ENCODE results near the gene ASB10.

The ASB10 gene

DNA sequence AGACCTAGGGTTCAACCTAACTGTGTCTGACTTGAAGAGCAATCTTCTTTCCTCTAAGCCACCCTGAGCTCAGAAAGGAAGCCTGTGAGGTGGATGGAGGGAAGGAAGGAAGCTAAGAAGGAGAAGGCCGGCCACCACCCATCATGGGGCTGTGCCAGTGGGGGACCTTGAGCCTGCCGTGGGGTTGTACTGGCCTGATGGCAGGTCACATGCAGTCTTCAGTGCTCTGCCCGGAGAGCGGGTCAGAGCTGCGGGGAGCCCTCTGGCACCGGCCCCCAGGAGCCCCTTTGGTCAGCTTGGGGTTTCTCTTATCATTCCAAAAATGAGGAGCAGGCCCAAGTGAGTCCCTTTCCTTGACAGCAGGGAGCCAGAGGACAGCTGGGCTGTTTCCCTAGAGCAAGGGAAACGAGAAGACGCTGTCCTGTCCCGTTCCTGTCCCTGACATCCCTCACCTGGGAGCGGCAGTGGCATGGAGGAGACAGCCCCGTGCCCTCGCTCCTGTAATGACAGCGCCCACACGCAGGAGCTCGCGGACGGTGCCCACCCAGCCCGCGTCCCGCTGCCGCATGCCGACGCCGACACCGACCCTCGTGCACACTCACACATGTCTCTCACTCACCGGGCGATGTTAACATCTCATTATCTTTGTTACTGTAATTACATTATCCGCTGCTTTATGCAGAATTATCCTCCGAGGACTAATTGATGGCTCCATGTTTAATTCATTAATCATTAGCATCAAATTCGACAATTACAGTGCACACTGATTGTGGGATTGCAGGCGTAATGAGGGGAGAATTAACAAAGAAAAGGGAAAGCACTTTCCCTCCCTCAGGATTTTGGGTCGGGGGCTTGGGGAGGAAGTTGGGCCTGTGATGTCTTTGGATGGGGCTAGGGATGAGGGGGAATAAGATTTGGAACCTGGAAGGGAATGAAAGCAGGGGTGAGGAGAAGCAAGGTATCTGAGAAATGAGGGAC lies 50.9 kb downstream of the ASB10 start:
- no peak for DNase-seq

DNA sequence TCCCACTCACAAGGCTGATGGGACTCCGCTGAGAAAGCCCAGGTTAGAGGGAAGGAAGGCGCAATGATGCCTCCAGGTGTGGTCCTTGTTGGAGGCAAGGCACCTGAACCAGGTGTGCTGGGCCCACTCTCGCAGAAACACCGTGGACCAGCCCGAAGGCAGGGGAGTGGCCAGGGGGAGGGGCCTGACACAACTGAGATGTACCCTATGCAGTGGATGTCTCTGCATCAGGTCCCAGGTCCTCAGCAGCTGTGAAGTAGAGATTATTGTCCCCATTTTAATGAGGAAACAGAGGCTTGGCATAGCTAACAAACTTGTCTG lies 51.6 kb downstream of the ASB10 start:
- DNase-seq, result no peak

DNA sequence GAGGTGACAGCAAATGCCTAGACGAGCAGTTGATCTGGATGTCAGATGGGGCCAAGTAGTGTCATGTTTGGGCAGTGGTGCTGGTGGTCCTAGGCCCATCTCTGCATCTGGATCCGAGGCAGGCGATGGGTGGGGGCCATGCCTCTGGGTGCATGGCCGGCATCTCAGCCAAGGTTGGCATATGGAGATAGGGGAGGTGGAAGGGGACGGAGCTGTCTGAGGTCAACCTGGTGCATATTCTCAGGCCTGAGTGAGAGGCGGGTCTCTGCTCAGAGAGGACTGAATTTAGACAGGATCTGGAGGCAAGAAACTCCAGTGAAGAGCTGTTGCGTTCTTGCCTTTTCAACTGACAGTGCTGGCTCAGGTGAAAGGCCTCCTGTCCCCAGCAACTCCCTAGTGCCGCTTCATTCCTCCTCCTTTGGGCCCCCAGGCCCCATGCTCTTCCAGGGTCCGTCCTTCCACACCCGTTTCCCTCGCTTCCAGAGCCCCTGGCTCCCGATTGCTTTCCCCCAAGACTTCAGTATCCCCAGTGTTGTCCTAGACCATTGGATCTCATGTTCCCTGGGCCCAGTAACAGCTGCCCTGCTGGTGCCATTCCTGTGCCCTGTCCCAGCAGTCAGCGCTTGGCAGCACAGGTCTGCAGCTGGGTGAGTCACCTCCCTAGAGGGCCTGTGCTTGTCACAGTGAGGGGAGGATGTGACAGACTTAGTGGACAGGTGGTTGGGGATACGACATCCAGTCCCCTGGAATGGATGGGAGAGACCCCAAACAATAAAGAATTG lies 52.1 kb downstream of the ASB10 start:
- DNase-seq, result no peak

DNA sequence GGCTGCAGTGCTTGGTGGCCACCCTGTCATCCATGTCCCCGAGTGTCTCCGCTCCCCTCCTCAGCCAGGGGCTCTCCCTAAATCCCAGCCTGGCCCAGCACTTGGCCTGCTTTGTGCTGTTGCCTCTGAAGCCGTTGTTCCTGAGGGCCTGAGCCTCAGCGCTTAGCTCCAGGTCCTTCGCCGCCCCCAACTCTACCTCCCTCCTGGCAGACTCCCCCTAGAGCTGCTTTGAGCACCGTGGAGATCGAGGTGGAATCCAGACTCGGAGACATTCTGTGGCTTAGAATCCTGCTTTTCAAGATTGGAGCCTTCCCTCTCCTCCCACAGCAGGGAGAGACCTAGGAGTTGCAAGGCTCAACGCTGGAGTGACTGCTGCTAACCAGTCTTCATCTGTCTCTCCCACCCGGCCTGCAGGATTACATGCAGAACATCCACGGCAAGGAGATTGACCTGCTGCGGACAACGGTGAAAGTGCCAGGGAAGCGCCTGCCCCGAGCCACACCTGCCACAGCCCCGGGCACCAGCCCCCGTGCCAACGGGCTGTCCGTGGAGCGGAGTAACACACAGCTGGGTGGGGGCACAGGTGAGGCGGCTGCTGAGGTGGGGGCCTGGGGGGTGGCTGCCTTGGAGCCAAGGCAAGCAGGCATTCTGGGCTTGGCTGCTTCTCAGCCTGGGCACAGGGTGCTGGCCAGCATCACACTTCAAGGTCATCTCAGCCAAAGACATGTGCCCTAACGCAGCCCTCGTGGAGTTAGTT lies 52.9 kb downstream of the ASB10 start:
- DNase-seq, result no peak

DNA sequence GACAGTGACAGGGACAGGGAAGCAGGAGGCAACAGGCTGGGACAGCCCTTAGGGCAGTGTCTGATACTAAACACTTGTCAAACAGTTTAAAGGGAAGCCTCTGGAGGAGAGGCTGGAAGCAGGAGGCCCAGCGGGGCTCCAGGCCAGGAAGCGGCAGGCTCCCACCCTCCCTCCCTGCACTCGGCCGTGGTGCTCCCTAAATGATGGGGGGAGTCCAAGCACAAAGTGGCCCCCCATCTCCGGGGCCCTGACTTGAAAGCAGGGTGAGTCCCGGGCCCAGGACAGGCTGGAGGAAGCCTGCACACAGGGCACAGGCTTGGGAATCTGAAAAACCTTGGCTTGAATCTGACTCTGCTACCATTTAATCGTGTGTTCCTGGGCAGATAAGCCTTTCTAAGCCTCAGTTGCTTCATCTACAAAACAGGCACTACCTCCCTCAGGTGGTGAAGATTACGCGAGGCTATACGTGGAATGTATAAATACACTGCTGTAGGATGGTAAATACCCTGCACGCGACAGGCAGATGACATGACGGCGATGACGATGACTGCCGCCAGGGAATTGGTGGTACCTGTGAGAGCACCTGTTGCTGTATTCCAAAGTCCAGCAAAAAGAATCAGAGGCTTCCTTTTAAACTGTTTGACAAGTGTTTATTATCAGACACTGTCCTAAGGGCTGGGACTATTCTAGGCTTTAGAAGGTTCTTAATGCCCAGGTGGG lies 53.6 kb downstream of the ASB10 start:
- DNase-seq, result no peak

DNA sequence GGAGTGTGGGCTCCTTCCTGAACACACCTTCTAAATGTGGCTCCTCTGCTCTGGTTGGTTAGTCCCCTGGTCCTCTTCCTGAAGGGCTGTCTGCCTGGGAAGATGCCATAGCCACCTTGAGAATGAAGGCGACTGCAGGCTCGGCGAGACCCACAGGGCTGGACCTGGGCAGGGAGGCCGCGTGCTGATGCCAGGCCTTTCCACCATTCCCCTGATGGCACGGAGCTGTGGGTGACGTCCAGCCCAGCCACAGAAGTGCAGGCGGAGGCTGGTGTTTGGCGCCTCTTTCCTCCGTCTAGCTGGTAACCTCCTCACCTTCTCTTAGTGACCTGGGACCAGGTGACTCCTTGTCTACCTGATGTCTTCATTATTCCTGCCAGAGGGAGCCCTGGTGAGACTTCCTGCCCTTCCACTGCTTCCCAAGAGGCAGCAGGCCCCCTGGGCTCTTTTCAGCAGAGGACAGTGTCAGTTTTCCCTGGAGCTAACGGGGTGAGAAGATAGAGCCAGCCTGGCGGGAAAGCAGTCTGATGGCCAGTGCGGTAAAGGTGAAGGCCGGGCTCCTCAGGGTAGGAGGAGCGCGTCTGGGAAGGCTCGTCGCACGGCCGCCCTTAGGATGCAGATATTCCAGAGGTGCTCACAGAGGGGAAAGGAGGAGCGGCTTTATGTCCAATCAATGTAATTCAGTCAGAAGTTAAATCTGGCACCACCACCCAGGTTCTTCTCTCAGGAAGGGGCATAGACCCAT lies 54.4 kb downstream of the ASB10 start:
- no peak for DNase-seq

DNA sequence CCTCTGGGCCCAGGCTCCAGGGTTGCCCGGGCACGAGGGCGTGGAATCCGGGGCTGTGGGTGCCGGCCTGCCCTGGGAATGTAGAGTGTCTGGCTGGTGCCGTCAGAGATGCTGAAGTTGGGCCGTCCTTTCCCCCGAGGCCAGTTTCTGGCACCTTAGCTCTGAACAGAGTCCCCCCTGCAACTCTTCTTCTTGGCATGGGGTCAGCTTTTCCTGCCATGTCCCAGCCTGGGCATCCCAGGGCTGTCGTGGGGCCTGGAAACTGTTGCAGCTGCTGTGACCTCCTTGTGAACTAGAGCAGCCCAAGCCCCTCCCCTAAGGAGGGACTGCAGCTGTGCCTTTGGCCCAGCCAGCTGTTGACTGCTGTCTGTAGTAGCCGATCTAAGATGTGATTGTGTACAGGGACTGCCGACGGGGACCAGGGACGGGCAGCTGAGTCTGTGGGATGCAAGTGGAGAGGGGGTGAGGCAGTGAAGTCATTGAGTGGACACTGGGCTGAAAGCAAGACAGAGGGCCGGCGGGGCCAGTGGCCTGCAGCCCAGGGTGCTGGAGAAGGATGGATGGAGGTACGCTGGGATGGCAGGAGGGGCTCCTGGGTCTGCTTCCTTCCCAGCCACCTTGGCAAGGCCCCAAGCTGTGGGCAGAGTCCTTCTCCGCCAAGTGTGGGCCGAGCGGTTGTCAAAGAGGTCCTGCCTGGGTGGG lies 55.3 kb downstream of the ASB10 start:
- DNase-seq, result no peak

DNA sequence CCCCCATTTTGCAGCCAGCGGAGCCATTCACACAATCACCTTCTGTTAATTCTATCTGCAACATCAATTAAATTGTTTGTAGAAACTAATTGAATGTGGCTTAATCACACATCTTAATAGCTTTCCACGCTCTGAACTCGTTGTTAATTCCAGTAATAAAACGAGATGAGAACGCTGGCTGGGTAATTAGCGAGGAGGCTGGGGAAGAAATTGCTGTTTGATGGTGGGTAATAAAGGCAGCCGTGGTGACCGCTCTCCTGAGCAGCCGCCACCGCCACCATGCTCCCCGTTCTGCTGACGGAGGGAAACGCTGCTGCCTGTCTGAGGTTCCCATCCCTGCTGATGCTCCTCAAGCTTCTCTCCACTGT lies 55.8 kb downstream of the ASB10 start:
- no peak for DNase-seq

DNA sequence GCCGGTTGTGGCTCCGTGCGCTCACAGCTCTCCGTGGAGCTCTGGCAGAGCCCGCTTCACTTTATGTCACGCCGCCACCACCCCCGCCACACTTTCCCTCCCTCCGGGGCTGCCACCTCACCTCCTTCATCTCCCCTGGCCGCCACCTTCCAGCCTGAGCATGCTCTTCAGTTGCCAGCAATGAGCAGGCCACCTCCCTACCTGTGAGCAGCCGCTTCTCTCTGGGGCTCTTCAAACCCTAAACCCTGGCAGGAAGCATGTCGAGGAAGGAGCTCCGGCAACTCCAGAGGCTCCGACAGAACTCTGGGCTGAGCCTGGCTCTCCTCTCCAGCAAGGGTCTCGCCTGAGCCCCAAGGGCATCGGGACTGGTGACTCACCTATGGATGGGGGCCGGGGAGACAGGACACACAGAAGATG lies 56.3 kb downstream of the ASB10 start:
- DNase-seq, result no peak

DNA sequence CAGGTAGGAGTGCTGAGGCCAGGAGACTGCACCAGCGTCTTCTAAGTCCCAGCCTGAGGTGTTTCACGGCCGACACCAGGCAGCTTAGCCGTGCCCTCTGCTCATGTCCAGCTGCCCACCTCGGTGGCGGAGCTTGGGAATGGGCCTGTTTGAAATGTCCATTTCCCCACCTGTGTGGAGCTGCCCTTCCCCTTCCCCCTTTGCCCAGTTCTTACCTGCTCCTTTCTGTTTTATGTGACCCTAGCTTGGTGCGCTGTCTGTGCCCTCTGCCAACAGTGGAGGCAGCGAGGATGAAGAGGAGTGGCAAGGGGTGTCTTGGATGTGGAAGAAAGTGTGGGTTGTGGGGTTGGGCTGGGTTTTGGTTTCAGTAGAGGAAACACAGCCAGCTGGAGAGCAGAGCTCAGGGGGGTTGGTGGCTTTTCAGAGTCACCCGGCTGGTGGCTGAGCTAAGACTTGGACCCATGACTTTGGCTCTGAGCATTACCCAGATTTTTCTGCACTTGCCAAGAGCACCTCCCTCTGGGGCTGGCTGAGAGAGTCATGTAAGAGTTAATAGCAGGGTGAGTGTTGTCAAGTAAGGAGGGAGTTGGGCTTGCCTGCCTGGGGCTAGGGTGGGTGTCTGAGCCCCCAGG lies 57.0 kb downstream of the ASB10 start:
- no peak for DNase-seq

DNA sequence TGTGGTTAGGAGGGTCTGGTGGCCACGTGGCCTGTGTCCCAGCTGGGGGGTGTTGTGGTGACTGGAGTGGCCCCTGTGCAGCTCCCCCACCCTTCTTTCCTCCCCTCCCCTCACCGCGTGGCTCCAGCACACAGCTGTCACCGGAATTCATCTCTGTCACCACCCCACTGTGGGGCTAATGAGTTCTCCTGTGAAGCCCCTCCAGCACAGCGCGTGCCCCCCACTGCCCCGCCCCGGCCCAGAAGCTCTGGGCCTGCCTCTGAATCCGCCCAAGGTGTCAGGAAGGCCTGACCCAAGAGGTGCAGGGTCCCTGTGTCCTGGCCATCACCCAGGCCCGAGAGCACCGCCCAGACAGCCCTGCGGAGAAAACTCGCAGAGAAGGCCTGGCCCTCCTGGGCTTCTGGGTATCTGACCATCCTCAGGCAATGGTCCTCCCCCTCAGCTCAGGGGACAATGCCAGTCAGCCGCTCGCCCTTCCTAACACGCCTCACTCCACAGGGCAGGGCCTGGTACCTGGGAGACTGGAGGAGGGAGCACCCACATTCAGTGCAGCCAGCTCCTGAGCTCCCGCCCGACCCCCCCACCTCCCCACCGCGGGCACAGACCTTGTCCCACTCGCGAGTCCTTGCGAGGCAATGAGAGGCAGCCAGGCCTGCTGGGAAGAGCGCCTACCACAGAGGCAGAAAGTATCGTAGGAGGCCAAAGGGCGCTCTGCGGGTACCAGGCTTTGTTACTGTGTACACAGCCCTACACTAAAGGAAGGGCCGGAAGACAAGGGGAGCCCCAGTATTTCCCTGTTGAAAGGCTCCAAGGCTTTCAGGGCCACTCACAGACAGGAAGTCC lies 57.7 kb downstream of the ASB10 start:
- DNase-seq, result no peak

DNA sequence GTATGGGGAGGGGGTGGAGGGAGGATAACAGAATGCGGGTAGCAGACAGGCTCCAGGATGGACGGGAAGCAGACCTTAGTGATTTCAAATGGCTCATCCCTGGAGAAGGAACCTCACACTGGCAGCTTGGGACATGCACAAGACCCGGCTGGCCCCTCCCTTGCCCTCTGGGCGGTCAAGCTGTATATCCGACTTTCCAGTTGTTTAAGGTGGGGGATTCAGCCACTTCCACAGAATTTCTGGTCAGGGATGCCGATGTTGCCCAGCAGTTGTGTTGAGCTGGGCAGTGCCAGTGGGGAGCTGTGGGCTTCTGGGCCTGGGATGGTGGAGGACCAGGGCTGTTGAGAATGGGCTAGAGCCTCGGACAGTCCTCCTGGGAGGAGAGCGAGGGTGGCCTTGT lies 58.3 kb downstream of the ASB10 start:
- no peak for DNase-seq

DNA sequence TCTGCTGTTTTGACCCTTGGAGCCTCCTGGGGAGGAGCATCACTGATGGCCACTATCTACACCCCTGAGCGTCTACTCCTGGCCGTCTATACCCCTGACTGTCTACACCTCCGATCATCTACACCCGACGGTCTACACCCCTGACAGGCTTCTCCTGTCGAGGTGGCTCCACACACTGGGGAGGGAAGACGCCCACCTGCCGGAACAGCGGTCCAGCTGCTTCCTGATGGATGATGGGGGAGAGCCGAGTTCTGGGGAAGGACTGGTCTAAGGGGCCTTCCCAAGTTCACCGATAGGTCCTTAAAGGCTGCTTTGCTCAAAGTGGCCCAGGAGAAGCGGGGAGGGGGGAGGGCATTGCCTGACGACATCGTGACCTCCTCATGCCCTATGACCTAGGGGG lies 58.9 kb downstream of the ASB10 start:
- DNase-seq, result no peak

DNA sequence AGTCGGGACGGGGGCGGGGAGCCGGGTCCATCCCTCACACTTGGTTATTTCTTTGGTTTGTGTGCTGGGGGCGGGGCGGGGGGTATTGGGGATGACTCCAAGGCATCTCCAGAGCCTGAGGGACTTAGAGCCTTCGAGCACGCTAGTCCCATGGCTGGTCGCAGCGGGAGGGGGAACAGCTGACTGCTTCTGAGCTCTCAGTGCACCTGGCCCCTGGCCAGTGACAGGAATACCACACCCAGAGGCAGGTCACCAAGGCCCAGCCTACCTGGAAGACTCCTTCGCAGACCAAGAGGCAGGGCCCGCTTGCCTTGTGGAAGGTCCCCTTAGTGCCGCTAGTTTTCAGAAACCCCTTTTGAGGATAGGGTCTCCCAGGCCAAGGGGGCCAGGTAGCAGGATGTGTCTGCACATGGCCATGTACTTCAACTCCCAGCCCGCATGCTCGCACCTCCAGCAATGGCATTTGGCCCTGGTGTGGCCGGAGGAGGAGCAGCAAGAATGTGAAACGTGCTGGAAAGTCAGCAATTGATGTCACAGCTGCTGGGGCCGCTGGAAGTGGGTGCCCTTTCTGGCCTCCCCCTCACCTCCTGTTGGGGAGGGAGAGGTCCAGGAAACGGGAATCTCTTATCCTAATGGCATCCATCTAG lies 60.4 kb downstream of the ASB10 start:
- no peak for DNase-seq

DNA sequence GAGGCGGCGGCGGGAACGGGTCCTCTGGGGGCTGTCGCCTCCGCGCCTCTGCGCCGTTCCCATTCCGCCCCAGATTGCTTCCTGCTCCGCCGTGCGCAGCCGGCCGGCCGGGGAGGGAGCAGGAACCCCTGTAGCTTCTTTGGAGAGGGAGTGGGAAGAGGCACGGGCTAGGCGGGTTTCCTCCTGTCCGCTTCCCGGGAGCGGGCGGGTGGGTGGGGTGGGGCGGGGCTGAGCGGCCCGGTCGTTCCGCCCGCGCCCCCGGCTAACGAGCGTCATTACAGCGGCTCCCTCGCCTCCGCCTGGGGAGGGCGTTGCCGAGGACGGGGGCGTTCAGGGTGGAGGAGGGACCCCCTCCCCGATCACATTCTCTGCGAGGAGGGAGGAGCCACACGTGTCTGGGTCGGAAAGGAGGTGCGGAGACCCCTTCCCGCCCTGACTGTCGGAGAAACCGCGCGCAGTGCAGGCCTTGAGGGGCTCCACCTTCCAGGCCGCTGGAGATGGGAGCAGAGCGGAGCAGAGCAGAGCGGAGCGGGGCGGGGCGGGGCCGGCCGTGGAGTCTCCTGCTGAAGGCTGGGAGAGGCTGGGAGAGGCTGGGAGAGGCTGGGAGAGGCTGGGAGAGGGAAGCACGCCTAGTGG lies 61.1 kb downstream of the ASB10 start:
- no peak for DNase-seq
